Suppressor macrophage treated with lipopolysaccharide for 4 hours (primary cell): Measurements from ENCODE around the gene NXPH4.

ENCODE experiments used
- DNase-seq: peaks from one replicate; pipeline ENCODE4 v3.0.0-alpha.2; 2020

NXPH4 gene

GRCh38 chr12:57244312-57244696 lies 27.7 kb downstream of the NXPH4 start:
- no peak for DNase-seq

DNA sequence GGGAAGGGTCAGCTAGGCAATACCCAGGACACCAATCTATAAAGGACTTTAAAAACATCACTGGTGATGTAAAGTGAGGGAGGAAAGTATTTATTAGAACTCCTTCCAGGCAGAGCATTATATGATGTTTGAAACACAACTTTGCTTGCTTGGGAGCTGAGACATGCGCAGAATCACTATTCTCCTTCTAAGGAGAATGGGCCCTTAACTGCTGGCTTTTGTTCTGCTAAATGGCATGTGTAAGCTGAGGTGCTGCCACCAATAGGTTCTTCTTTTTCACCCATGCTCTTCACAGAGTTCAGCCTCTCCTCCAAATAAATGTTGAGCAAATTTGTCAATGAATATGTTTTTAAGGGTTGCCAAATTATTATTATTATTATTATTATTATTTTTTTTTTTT lies 30.4 kb downstream of the NXPH4 start:
- DNase-seq = no peak

DNA sequence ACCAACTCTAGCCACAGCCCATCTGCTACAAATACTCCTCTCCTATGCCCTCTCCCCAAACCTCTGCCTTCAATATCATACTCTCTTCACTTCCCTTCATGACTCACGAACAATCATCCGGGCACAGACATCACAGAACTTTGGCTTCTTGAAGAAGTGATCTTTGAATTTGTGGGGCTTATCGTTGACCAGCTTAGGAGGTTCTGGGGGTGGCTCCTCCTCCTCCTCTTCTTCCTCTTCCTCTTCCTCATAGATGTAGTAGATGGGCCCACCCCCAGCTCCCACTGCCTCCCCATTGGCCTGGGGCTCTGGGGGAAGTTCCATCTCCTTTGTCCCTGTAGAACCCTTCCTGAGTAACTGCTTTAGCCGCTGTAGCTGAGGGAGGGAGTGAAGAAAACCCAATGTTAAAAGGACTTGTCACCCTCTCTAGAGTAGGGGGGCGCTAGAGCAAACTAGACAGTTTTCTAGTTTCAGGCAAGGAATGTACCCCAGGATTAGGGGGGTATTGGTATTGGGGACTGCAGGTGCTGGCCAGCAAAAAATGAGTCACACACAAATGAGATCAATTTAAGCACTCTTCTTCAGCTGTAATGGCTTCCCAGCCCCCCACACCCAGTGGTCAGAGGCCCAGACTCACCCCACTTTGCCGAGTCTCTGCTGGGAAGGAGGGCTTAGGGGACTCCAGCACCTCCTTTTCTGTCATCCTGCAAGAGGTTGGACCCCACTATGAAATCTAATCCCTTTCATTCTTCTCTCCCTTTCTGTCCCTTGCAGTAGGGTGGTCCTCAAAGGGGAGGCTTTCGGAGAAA lies 32.5 kb downstream of the NXPH4 start:
- DNase-seq = peak; percentile 74

GRCh38 chr12:57250541-57250940 lies 33.9 kb downstream of the NXPH4 start:
- no peak for DNase-seq

GRCh38 chr12:57250956-57251355 lies 34.4 kb downstream of the NXPH4 start, which contains the start of gene STAC3:
Gene STAC3 (minus strand): TSS chr12:57251187. CDS start chr12:57249636, 1,551 bp downstream.
- no peak for DNase-seq

GRCh38 chr12:57254506-57255280 lies 38.1 kb downstream of the NXPH4 start:
- DNase-seq = no peak

GRCh38 chr12:57255916-57256315 lies 39.3 kb downstream of the NXPH4 start:
- DNase-seq = no peak

- no peak for DNase-seq
These were observed 42.7 kb downstream of the NXPH4 start for GRCh38 chr12:57258977-57259970.

DNA sequence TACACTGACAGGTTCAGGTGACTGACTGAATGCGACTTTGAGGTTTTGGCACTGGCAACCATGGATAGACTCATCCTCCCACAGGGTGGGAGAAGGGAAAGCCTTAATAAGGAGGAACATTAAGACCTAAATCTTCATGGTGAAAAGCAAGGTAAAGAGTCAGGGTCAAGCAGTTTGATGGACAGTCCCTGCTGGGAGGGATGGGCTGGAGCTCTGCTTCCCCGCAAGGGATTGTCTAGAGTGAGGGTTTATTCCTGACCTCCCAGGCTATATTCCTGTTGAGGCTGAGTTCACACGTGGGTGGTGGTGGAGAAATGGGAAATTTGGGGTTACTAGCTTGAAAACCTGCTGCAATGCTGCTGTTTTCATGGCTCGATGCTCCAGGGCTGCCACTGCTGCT lies 43.8 kb downstream of the NXPH4 start:
- DNase-seq = no peak

GRCh38 chr12:57261428-57261865 lies 44.9 kb downstream of the NXPH4 start:
- no peak for DNase-seq

- DNase-seq = no peak
These were observed 45.7 kb downstream of the NXPH4 start for GRCh38 chr12:57262126-57262822.

DNA sequence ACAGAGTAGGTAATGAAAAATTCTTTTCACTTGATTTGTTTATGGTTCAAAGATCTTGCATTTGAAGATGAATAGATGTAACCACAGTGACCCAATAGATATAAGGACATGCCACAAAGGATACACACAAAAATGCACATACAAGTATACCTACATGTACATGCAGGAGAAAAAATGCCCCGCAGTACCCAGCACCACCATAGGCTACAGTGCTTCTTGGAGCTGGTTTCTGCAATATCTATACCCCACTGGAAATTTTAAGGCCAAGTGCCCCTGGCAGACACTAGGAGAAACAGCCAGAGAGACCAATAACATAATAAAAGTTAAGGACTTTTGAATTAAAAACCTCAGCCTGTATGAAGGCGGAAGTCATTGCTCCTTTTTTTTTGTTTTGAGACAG lies 46.5 kb downstream of the NXPH4 start:
- no peak for DNase-seq

DNA sequence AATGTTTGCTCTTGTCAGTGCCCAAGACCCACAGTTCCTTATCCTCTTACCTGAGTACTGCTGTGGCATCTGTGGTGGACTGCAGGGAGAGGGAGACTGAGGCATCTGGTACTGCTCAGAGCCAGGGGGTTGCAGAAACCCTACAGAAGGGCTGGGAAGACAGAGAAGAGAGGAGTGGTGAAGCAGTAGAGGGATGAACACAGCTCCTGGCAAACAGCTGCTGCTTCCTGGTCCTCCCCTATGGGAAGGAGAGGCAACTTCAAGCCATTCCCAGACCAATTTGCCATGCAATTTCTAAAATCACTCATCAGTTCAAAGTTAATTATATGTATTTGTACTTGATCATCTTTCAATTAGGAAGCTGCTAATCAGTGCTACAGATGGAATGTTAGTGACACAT lies 50.1 kb downstream of the NXPH4 start:
- DNase-seq = no peak

GRCh38 chr12:57268264-57268663 lies 51.7 kb downstream of the NXPH4 start:
- DNase-seq = peak; percentile 48

DNA sequence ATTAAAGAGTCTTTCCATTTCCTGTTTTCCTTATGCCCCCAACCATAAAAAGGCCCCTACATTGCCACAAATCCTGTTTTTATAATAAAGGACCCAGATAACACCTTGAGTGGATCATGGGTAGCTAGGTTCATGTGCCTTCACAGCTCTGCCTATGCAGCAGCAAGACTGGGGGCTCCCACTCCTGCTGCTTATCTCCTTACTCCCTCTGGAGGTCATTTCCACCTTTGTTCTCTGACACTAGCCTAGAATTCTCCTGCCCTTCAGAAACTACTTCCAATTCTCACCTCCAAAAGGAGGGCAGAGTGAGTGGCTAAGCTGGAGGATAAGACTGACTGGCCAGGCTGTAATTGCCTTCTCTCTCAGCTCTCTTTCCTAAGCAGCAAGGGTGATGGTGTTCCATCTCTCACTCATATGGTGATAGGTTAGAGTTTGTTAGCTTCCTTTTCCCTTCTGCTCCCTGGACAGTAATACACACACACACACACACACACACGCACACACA lies 54.4 kb downstream of the NXPH4 start:
- no peak for DNase-seq

GRCh38 chr12:57272337-57273151 lies 56.0 kb downstream of the NXPH4 start:
- DNase-seq = no peak

DNA sequence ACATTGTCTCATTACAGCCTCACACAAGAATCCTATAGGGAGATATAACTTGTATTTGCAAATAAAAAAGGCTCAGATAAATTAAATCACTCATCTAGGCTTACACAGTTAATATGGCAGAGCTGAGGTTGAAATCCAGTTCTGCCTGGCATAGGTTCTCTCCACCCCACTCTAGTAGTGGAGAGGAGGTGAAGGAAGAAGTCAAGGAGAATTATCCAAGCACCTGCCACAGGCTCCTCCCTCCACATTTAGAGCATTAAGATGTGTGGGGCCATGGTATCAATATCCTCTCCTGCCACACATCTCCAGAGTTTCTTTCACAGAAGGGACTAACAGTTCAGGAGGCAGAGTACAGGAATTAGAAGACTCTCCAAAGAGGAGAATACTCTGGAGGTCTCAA lies 56.9 kb downstream of the NXPH4 start:
- DNase-seq = no peak
